ENCODE results near the gene TIAM1.

TIAM1 gene, protein sequence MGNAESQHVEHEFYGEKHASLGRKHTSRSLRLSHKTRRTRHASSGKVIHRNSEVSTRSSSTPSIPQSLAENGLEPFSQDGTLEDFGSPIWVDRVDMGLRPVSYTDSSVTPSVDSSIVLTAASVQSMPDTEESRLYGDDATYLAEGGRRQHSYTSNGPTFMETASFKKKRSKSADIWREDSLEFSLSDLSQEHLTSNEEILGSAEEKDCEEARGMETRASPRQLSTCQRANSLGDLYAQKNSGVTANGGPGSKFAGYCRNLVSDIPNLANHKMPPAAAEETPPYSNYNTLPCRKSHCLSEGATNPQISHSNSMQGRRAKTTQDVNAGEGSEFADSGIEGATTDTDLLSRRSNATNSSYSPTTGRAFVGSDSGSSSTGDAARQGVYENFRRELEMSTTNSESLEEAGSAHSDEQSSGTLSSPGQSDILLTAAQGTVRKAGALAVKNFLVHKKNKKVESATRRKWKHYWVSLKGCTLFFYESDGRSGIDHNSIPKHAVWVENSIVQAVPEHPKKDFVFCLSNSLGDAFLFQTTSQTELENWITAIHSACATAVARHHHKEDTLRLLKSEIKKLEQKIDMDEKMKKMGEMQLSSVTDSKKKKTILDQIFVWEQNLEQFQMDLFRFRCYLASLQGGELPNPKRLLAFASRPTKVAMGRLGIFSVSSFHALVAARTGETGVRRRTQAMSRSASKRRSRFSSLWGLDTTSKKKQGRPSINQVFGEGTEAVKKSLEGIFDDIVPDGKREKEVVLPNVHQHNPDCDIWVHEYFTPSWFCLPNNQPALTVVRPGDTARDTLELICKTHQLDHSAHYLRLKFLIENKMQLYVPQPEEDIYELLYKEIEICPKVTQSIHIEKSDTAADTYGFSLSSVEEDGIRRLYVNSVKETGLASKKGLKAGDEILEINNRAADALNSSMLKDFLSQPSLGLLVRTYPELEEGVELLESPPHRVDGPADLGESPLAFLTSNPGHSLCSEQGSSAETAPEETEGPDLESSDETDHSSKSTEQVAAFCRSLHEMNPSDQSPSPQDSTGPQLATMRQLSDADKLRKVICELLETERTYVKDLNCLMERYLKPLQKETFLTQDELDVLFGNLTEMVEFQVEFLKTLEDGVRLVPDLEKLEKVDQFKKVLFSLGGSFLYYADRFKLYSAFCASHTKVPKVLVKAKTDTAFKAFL (N-terminal part only)

DNA sequence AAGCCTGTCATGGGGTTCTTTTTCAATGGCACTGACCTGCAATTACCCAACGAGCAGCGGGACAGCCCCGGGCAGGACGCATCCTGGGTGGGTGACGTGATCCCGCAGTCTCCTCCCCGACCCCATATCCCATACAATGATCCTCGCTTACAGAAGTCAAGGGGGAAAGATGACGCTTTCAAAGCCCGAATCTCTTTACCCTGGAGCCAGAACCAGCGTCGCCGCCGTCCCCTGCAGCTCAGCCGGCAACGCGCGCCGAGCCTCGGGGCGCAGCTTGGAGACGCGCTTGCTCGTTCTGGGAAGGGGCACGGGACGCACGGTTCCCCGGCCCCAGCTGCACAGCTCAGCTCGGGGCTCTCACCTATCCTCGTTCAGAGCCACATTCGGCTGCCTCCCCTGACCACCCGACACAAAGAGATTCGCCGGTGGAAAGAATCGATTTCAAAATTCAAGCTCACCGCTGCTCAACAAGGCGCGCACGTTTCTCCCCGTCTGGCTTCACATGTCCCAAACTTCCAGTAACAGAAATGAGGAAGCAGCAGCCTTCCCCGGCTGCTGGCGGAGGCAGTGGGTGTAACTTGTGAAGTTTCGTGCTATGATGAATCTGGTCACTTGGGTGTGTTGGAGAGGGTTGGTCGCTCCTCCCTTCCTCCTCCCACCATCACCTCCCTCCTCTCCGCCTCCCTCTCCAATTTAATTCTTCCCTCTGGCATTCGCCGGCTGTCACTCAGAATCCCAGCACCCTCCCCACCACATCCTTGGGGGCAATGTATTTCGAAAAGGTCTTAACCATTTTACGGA is at the start of gene TIAM1:
TSS of gene TIAM1 (minus strand) at position 582 of the 801 bp plus-strand sequence. CDS start 77,289 bp downstream, outside the sequence.
- DNase-seq = peak; percentile 40

DNA sequence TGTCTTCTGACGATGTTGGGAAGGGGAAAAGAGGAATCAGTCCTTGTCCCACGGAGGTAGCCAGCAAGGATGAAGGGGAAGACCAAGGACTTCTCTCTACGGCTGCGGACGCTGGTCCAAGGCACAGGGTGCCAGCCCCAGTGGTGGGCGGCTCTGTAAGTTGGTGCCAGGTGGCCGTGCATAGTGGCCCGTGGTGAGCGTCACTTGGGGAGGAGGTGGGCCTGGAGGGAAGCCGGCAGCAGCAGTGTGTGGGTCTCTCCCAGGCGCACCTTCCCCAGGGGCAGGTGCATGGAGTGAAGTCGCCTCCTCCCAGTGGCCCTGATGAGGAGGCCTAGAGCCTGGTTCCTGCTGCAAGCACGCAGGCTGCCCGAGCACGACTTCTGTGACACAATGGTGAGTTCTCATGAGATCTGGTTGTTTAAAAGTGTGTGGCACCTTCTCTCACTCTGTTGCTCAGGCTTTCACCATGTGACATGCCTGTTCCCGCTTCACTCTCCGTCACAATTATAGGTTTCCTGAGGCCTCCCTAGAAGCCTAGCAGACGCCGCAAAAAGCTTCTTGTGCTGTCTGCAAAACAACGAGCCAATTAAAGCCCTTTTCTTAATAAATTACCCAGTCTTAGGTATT is 43.6 kb upstream of the TIAM1 start:
- DNase-seq = no peak

DNA sequence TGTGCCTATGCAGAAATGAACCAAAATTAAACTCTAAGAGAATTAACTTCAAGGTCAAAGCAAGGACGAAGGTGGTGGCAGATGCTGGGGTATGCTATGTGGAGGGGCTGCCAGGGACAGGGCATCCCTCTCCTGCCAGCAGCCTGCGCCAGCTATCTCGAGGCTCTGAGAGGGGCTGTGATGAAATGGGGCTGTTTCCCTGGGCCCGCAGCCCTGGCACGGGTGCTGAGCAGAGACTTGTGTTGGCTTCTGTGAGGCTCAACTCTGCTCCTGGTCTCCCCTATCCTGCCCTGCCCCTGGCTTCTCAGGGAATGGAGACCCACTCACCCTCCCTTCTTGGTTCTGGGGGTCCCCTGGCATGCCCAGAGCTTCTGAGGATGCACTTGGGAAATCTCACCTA is 41.9 kb upstream of the TIAM1 start:
- DNase-seq = no peak

DNA sequence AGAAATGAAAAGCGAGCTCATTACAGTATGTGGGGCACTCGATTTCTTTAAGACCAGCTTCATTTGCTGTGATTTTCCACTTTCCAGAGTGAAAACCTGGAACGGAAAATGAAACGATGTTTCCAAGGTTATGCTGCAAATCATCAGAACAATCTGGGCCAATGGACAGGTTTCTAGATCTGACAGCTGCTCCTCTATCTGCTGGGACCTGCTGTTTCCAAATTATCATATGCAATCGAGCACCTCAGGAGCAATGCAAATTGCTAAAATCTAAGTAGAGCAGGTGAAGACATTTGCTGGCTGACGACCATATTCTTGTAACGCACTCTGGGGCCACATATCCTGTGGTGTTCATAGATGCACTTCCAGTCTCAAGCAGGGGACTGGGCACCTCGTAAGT is 39.7 kb upstream of the TIAM1 start:
- no peak for DNase-seq

DNA sequence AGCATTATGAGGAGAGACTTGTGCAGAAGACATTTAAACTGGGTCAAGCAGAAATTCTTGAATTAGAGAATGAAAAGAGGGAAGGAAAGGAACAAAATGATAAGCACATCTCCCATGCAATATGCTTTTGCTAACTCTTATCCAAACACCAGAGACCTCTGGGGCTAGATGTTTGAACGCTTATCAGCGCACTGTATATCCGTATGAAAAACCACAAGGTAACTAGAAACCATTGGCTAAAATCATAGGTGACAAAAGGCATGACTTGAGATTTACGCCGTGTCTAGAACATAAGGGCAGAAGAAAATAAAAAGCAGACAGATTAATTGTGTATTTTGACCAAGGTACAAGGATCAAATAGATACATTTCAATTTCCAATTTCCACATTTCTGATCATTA is 38.0 kb upstream of the TIAM1 start:
- DNase-seq = no peak

DNA sequence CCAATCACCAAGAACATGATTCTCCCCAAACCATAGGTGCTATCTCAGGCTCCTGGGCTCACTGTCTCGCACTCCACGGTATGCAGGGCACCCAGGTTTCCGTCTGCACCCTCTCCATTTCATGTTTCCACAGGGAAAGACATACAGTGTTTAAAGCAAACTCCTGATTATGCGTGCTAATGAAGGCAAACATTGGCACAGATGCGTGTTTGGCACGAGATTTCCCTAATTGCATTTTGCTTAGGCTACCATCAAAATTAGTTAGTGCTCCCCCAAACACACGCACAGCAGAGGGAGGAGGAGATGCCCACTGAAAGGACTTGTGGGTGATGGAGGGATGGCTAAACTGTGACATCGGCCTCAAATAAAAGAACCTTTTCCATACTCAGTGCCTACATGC is 32.2 kb upstream of the TIAM1 start:
- DNase-seq = no peak

DNA sequence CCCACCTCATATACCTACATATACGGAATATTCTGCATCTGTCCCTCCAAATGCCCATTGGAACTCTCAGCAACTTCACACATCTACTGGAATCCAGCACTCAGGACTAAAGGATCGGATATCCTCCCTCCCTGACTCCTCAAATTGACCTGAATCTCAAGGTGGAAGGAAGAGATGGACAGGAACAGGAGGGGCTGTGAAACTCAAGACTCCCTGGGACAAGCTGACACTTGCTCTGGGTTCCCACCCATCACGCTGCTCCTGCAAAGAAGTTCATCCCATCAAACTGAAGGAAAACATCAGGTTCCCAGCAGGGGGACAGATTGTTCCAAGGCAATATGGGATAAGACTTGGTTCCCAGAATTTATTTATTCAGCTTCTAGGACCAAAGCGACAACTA is 30.3 kb upstream of the TIAM1 start:
- no peak for DNase-seq

DNA sequence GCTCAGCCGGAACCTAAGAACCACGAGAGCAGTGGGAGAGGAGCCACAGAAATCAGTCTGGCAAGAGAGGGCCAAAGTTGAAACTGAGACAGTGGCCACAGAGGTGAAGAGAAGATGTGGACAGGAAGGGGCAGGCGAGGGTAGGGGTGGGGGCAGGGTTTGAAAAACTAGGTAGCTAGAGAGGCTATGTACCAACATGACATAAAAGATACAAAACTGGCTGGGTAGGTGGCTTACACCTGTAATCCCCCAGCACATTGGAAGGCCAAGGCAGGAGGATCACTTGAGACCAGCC is 28.4 kb upstream of the TIAM1 start:
- DNase-seq = no peak

DNA sequence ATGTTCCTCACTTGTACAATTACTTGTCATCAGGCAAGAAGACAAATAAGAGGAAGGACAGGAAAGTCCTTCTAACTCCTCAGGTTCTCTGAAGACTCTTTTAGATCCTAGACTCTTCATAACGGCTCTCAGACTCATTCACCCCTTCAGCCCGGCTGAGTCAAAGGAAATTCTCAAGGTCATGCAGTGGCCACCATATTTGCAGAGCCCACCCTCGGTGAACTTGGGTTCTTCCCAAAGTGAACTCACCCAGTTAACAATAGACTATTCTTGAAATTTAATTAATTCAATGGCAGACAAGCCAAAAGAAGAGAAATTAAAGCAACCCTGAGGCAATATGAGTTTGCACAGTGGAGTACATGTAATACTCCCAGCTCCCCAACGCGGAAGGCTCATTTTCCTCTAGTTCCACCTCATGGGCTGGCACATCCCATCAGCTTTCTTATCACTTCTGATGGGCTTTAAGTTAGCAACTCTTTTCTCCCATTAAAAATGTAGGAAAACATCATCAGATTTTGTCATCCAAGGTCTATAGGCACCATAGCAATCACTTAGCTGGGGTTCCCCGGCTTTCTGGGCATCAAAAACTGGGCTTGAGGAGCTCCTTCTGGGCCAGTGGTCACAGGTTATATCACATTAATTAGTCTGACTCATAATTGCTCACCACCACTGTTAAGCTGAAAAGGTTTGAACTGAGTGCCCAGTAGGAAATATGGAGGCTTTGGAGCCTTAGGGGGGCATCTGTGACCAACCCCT is 27.8 kb upstream of the TIAM1 start:
- no peak for DNase-seq

DNA sequence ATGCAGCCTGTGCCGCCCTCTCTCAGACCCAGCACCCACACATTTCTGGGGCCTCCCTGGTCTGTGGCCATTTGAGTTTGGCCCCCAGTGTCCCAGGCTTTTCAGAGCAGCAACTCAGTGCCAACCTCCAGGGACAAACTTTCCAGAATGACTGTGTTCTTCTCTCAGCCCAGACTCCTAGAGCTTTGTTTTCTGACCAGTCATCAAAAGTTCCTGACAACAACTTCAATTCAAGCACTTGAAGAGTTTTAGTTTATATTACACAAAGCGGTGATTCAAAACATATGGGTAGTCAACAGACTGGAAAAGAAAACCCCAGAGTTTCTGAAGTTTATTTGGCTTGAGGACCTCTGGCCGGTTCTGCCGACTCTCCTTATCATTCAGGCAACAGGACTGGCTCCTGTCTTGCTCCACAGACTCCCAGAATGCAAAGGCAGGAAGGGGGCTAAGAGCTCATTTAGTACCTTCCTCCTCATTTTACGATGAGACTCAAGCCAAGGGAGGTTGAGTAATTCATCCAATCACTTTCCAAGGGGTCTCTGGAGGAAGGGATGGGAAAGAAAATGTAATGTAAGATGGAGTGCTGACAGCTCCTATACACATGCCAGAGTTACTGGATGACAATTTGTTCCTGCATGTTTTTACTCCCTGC is 27.0 kb upstream of the TIAM1 start:
- DNase-seq = no peak

DNA sequence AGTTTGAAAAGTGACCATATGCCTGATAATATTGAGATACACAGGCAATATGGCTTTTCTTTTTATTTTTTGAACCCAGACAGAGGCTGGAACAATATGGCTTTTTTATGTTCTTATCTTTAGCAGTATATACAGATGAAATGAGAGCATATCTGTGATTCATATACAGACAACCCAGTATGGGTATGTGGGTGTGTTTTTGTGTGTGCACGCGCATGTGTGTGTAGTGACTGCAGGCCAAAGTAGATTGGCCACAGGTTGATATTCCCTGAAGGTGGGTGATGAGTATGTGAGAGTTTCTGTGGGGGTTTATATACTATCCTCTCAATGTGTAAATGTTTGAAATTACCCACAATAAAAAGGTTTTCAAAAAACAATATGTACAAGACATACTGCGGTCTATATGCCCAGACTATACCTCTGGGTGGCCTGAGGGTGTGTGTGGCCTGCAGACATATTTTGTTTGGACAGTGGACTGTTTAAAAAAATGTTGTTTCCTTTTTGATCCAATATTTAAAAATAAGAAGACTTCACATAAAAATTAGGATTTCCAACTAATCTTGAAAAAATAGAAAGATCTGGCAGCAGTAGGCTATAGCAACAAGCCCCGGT is 26.3 kb upstream of the TIAM1 start:
- DNase-seq = no peak

DNA sequence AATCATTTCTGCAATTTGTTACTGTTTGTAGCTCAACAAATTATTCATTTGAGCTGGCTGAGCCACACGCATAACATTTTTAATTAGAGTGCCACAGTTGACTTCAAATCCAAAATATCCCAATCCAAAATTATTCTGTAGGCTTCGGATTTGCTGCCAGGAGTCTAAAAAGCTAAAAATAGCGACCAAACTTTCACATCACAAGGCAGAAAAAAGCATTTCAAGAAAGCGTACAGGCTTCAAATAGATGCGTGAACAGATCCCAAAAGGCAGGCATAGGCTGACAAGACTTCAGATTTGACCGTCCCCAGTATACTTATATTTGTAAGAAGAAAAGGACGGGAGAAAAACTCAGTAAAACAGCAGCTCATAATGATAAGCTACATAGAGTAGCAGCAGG is 24.3 kb upstream of the TIAM1 start:
- no peak for DNase-seq

DNA sequence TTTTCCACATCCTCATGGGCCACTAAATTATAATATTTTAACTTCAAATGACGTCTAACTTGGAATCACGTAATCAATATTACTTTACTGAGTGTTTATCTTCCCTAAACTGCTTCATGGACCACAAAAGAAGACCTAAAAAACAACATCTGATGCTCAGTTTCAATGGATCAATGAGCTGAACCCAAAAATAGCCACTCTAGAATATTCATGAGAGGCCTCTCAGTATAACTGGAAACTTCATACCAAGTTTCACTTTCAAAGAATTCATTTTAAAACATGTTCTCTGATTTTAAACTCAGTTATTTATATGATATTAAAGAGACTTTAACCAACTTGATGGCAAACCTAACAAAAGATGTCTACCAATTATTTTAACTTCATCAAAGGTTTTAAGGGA is 23.7 kb upstream of the TIAM1 start:
- no peak for DNase-seq

DNA sequence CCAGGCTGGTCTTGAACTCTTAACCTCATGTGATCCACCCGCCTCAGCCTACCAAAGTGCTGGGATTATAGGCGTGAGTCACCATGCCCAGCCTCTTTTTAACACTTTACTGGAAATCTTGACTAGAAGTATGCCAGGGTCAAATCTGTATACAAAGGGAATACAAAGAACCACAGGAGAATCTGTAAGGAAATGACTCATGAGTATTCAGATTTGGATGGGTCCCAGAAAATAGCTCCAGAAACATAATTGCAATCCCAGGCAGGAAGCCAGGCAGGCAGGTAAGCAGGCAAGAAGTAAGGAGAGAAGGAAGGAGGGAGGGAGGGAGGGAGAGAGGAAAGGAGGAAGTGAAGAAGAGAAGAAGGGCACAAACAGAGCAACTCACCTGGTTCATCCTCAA is 22.8 kb upstream of the TIAM1 start:
- DNase-seq = no peak

DNA sequence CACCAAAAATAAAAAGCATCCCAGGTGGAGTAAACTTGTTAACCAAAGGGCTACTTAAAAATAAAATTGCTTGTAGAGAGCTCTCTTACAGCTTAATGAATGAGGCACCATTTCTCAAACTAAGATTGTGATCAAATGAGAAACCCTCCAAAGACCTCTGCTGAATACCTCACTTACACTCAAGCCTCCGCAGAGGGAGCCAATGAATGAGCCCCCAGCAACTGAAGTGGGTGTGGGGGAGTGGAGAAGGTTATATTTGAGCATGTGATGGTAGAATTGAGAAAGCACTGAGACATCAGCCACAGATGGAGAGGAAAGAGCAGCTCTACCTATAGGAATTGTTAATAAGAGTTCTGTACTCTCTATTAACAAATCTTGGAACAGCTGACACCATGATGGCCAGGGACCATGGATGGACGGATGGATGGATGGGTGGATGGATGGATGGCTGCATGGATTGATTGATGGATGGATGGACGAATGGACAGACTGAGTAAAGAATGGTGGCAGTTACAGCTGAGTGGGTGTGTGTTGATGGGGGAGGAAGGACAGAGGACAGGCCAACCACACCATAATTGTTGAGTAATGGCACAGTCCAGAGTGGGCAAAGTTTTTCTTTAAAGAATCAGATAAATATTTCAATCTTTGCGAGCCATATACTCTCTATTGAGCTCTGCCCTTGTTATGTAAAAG is 20.3 kb upstream of the TIAM1 start:
- DNase-seq = no peak

DNA sequence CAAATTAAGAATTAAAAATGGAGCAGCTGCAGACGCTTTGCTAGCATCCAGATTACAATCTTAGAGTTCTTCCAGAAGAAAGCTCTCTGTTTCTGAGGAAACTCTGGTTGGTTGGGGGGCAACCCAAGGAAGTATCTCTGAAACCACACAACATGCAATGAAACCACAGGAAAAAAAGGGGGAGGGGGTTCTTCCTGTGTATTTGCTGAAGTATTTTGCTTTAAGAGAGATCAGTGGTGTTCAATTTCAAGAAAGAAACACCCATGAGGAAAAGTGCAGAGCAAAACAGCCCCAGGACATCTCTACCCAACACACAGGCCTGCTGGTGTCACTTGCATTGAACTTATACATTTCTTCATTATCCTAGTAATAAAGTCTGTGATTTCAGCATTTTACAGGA is 19.7 kb upstream of the TIAM1 start:
- no peak for DNase-seq

DNA sequence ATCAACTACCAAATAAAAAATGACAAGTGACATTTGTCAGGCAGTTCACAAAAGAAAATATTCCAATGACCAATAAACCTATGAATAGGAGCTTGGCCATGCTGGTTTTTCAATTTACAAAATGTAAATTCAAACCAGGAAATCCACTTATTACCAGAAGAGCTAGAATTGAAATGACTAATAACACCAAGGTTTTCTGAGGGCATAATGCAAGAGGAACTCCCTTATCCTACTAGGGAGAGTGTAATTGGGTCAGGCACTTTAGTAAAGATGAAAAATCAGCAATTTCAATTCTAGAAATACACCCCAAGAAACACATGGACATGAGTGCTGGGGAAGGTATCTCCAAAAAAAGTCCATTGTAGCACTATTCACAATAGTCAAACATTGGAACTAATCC is 16.7 kb upstream of the TIAM1 start:
- DNase-seq = no peak

DNA sequence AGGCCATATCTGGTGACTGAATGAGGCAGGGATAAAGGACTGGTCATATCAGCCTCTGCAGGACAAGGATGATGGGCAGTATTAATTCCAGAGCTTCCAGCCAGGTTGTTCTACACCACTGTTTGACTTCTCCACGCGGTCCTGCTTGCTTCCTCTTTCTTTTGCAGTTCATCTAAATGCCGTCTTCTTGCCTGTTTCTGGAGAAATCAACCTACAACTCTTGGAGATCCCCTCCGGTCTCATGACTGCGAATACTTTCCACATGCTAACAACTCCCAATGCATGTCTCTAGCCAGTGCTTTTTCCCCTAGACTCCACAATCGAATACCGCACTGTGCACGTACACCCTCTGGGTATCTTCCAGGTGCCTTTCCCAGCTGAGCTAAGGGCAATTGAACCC is 14.1 kb upstream of the TIAM1 start:
- no peak for DNase-seq

DNA sequence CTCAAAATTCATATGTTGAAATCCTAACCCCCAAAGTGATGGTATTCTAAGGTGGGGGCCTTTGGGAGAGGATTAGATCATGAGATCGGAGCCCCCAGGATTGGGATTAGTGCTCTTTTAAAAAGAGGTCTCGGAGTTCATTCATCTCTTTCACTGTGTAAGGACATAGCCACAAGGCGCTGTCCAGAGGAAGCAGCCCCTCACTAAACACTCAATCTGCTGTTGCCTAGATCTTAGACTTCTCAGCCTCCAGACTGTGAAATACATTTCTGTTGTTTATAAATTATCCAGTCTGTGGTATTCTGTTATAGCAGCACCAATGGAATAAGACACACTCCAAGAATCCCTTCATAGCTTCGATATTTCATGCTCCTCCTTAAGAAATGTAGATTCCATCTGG is 12.4 kb upstream of the TIAM1 start:
- no peak for DNase-seq
